ENCODE data around the gene REC8. TPM values are rescaled to one million over a fixed set of nuclear protein-coding genes. Genes with fewer than 3 reads are reported as not detected.

REC8 gene
- total RNA-seq, 6 experiments from 2014 or later, result 1.6 to 7.4 (median 3.4) TPM

DNA sequence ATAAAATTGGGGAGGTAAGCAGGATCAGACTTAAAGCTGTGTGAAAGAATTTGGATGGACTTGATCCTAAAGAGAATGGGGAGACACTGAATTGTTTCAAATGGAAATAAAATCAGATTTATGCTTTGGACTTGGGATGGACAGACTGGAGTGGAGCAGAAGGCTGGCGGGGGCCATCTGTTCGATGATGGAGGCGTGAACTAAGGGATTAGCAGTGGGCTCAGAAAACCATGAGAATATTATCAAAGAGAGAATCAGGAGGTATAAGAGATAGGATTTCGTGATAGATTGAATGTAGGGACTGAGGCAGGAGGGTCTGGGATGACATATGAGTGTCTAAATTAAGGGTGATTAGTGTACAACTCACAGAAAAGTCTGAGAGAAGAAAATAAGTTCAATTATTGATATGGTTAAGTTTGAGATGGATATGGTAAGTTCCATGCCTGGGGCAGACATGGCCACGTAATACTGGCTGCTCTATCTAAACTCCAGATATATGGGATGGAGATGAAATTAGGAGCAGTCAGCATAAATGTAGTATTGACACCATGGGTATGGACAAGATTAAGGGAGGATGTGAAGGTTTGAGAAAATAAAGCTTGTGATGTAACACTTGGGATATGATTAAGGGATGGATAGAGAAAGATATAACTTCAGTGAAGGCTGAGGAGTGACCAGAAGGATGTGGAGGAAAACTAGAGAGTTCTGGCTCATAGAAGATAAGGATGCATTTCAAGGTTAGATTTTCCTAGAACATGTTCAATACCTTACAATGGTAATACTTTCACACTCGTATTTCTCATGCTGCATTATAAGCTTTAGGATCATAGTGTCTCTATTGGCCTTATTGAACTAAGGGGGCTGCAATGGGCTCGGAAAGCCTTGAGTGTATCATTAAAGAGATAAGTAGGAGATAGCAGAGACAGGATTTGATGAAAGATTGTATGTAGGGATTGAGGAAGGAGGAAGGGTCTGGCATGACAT is 32.6 kb downstream of the REC8 start:
- 91% methylated on average over 5 of the region's 7 CpGs for WGBS (ENCODE audit: insufficient coverage, low coverage, low lambda C conversion rate, missing lambda C conversion rate)

DNA sequence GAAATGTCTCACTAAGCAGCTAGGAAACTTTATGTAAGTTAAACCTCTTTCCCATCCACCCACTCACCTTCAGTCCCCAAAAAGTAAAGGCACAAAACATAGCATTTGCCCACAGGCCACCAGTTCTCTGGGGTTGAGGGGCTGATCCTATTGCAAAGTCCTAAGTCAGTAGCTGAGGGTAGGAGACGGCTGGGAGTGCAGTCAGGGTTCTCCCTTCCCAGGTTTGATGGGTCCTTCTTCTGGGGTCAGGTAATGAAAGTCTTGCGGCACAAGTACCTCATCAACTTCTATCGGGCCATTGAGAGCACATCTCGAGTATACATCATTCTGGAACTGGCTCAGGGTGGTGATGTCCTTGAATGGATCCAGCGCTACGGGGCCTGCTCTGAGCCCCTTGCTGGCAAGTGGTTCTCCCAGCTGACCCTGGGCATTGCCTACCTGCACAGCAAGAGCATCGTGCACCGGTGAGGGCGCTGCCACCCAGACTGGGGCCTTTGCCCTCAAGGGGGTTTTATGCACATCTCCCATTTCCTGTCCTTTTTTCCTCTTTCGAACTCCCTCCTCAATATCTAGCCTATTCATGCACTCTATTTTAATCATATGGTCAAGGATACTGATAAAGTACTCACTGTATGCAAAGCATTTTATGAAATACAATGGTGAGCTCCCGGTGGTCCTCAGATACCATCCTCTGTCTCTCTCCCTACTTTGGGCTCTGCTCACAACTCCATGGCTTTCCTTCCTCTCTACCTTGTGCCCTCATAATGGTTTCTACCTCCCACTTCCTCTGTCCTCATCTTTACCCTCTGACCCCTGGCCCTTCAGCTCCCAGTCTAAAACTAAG is 34.6 kb downstream of the REC8 start:
- Histone ChIP-seq H3K4me1 (no peaks in the 10 kb centered on the region), H3K27ac (no peak overlapping the region), H3K27me3 (no peaks in the 10 kb centered on the region), H3K9me3 (no peaks in the 10 kb centered on the region), H3K36me3 (peaks cover 0 to 56% (median 2%) of the 10 kb centered on the region in 4 donors), H3K4me3 (no peak overlapping the region)
- ATAC-seq, result no peak
- DNase-seq, result no peak
- 100% methylated on average over 5 of the region's 11 CpGs for WGBS (ENCODE audit: insufficient coverage, low coverage, low lambda C conversion rate, missing lambda C conversion rate)
- TF ChIP-seq, protein P1, sequence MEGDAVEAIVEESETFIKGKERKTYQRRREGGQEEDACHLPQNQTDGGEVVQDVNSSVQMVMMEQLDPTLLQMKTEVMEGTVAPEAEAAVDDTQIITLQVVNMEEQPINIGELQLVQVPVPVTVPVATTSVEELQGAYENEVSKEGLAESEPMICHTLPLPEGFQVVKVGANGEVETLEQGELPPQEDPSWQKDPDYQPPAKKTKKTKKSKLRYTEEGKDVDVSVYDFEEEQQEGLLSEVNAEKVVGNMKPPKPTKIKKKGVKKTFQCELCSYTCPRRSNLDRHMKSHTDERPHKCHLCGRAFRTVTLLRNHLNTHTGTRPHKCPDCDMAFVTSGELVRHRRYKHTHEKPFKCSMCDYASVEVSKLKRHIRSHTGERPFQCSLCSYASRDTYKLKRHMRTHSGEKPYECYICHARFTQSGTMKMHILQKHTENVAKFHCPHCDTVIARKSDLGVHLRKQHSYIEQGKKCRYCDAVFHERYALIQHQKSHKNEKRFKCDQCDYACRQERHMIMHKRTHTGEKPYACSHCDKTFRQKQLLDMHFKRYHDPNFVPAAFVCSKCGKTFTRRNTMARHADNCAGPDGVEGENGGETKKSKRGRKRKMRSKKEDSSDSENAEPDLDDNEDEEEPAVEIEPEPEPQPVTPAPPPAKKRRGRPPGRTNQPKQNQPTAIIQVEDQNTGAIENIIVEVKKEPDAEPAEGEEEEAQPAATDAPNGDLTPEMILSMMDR (IDR thresholded peaks at IDR 0.05), result no peak
- TF ChIP-seq POLR2A (IDR thresholded peaks at IDR 0.05), result no peak
- intact Hi-C loops (cut with DNase I), result no loop called here

More for the DNA sequence above, 32.6 kb downstream of the REC8 start:
- H3K27ac ChIP-seq, result no peak overlapping the region
- no peak for ATAC-seq
- no peaks in the 10 kb centered on the region for H3K4me1 ChIP-seq
- no peak for TF ChIP-seq POLR2A (IDR thresholded peaks at IDR 0.05)
- TF ChIP-seq, protein P1 (IDR thresholded peaks at IDR 0.05), result no peak
- no peak for DNase-seq
- peaks cover 0 to 37% (median 0%) of the 10 kb centered on the region in 4 donors for H3K36me3 ChIP-seq
- H3K27me3 ChIP-seq, result no peaks in the 10 kb centered on the region
- intact Hi-C loops (cut with DNase I), result no loop called here
- H3K4me3 ChIP-seq, result no peak overlapping the region
- no peaks in the 10 kb centered on the region for H3K9me3 ChIP-seq

DNA sequence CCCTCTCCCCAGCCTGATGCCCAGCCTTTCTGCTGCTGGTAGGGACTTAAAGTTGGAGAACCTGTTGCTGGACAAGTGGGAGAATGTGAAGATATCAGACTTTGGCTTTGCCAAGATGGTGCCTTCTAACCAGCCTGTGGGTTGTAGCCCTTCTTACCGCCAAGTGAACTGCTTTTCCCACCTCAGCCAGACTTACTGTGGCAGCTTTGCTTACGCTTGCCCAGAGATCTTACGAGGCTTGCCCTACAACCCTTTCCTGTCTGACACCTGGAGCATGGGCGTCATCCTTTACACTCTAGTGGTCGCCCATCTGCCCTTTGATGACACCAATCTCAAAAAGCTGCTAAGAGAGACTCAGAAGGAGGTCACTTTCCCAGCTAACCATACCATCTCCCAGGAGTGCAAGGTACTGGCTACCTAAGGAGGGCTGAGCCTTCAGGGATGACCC is 35.2 kb downstream of the REC8 start:
- ATAC-seq (no peak), DNase-seq (no peak)
- 83% methylated on average over 1 of the region's 5 CpGs for WGBS (ENCODE audit: insufficient coverage, low coverage, low lambda C conversion rate, missing lambda C conversion rate)
- no peak overlapping the region for H3K4me3 ChIP-seq
- H3K4me1 ChIP-seq, result no peaks in the 10 kb centered on the region
- TF ChIP-seq POLR2A (IDR thresholded peaks at IDR 0.05), result no peak
- TF ChIP-seq, protein P1 (IDR thresholded peaks at IDR 0.05), result no peak
- H3K27me3 ChIP-seq, result no peaks in the 10 kb centered on the region
- no peak overlapping the region for H3K27ac ChIP-seq
- H3K36me3 ChIP-seq, result peaks cover 0 to 57% (median 2%) of the 10 kb centered on the region in 4 donors
- H3K9me3 ChIP-seq, result no peaks in the 10 kb centered on the region
- intact Hi-C loops (cut with DNase I), result no loop called here

DNA sequence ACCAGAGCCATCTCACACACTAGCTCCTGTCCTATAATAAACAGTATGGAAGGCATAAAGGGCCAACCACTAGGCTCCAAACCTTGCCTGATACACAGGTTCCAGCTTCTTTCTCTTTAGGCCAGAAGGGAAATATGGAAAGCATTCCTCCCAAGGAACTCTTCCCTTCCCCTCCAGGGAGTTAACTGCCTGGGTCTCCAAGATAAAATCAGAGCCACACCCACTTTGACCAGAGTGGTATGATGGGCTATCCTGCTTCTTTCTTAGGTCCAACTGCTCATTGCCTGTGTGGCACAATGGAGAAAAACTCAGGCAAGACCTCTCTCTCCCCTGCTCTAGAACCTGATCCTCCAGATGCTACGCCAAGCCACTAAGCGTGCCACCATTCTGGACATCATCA is 35.7 kb downstream of the REC8 start:
- TF ChIP-seq POLR2A (IDR thresholded peaks at IDR 0.05), result no peak
- TF ChIP-seq, protein P1 (IDR thresholded peaks at IDR 0.05), result no peak
- Histone ChIP-seq H3K36me3 (peaks cover 0 to 57% (median 2%) of the 10 kb centered on the region in 4 donors), H3K9me3 (no peaks in the 10 kb centered on the region), H3K4me1 (no peaks in the 10 kb centered on the region), H3K27me3 (no peaks in the 10 kb centered on the region), H3K27ac (no peak overlapping the region), H3K4me3 (no peak overlapping the region)
- intact Hi-C loops (cut with DNase I), result no loop called here
- WGBS (ENCODE audit: insufficient coverage, low coverage, low lambda C conversion rate, missing lambda C conversion rate), result 100% methylated on average over 2 of the region's 2 CpGs
- DNase-seq (no peak), ATAC-seq (no peak)
